ENCODE results near the gene EHMT1. TPM values are rescaled to one million over a fixed set of nuclear protein-coding genes. Genes with fewer than 3 reads are reported as not detected.

EHMT1 gene
- polyA plus RNA-seq, 1 donor from 2014 or later = 39.1 TPM

DNA sequence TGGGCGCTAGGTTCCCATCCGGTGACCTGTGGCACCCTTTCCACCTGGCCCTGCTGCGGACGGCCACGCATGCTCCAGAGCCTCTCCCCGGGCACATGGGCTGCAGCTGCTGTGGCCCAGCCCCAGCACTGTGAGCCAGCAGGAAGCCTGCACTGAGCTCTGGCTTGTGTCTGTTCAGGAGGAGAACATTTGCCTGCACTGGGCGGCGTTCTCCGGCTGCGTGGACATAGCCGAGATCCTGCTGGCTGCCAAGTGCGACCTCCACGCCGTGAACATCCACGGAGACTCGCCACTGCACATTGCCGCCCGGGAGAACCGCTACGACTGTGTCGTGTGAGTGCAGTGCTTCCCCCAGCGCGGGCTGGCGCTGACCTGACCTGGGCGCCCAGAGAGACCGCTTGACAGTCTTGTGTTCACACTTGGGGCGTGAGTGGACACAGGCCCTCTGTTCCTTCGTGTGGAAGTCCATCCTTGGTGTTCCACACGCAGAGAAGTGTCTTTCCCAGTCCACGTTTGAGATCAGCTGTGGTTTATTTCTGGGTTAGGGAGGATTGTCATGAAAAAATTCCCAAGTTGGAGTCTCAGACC, 192.6 kb downstream of the EHMT1 start:
- H3K4me1 Mint-ChIP-seq = peaks cover 5 to 9% (median 8%) of the 10 kb centered on the region in 3 donors
- H3K27me3 Mint-ChIP-seq = no peaks in the 10 kb centered on the region
- H3K36me3 Mint-ChIP-seq = peaks cover 2% of the 10 kb centered on the region
- no peaks in the 10 kb centered on the region for H3K9me3 Mint-ChIP-seq
- no peak overlapping the region for H3K27ac Mint-ChIP-seq
- no peak overlapping the region for H3K4me3 Mint-ChIP-seq

DNA sequence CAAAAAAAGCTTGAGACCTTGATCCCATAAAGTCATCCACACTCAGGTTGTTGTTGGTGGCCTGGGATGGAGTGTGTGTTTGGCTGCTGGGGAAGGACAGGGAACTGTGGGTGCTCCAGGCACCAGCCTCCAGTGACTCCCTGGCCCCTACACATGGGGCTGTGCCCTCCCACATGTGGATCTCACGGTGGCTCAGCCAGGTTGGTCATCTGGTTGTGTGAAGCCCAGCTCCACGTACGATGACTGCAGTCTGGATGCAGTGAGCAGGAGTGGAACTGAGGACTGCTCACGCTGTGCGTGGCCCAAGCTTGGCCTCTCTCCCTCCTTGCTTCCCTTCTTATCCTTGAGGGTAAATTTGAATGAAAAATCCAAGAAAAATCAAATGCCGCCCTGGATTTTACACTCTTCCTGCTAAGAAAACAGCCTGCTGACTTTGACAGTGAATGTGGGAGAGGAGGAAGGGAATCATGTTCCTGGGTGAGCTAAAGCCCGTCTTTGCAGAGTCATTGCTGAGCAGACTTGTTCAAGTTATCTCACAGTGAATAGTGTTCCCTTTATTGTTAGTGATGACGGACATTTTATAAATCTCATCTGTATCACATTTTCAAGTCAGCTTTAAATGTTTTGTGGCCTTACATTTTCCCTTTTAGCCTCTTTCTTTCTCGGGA, 193.7 kb downstream of the EHMT1 start:
- no peak overlapping the region for H3K4me3 Mint-ChIP-seq
- H3K9me3 Mint-ChIP-seq = no peaks in the 10 kb centered on the region
- H3K4me1 Mint-ChIP-seq = peaks cover 0 to 11% (median 10%) of the 10 kb centered on the region in 3 donors
- no peaks in the 10 kb centered on the region for H3K27me3 Mint-ChIP-seq
- peak overlapping the region in 1 of 3 donors; percentile 89 for H3K27ac Mint-ChIP-seq
- no peaks in the 10 kb centered on the region for H3K36me3 Mint-ChIP-seq

DNA sequence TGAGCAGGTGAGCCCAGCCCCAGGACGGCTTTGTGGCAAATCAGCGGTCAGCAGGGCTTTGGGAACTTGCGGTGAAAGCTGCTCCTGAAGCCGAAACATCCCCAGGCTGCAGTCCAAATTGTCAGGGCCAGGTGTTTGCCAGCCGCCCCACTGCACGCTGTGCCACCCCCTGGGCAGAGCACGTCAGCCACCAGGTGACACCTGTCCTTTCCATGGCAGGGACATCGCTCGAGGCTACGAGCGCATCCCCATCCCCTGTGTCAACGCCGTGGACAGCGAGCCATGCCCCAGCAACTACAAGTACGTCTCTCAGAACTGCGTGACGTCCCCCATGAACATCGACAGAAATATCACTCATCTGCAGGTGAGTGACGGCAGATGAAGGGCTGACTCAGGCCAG, 194.4 kb downstream of the EHMT1 start:
- Mint-ChIP-seq H3K4me3 (no peak overlapping the region), H3K27ac (no peak overlapping the region), H3K36me3 (no peaks in the 10 kb centered on the region), H3K27me3 (no peaks in the 10 kb centered on the region), H3K4me1 (peaks cover 0 to 11% (median 7%) of the 10 kb centered on the region in 3 donors), H3K9me3 (no peaks in the 10 kb centered on the region)

DNA sequence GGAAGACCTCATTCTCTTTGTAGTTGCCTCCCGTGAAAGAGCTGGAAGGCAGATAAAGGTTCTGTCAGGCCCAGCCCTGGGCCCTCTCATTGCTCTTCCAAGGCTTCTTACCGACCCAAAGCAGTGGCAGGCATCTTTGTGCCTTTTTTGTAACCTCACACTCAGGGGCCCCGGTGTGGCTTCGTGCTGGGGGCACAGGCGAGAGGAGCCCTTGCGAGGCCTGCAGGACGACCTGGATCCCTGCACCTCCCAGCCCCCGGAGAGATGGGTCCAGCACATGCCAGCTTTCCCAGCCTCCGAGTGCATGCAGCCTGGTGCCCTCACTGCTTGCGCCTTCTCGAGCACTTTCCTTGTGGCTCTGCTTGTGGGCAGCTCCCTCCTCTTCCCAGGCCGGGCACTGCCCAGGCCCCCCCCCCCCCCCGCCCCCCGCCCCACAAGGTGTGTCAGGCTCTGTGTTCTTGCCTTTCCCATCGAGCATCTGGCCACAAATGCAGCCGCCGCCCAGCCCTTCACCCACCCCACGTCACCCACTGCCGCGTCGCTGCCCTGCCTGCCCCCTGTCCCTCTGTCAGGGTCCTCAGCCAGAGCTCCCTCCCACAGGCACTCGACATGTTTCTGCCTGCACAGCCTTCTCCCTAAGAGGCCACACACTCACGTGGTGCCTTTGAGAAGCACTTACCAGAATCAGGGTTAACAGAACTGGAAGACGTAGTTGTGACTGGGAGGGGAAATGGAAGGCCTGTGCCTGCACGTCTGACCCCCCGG, 195.0 kb downstream of the EHMT1 start:
- Mint-ChIP-seq H3K4me1 (peaks cover 0 to 11% (median 6%) of the 10 kb centered on the region in 3 donors), H3K27me3 (no peaks in the 10 kb centered on the region), H3K4me3 (no peak overlapping the region), H3K9me3 (no peaks in the 10 kb centered on the region), H3K27ac (no peak overlapping the region), H3K36me3 (no peaks in the 10 kb centered on the region)

DNA sequence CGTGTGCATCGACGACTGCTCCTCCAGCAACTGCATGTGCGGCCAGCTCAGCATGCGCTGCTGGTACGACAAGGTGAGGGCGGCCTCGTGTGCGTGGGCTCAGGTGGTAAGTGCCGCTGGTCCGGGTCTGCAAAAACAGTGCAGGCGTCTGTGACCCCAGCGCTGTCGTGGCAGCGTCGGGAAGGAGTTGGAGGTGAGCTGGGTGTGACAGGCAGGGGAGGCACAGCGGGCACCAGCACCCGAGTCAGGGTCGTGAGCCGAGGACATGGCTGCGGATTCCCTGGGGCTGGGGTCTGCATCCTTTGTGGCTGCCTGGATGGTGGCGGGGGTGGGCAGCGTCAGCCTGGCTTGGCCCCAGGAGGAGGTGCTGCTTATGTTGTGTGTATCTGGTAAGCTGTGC, 195.6 kb downstream of the EHMT1 start:
- H3K9me3 Mint-ChIP-seq = no peaks in the 10 kb centered on the region
- H3K36me3 Mint-ChIP-seq = no peaks in the 10 kb centered on the region
- peak overlapping the region in 1 of 4 donors; percentile 54 for H3K4me3 Mint-ChIP-seq
- H3K27ac Mint-ChIP-seq = no peak overlapping the region
- H3K27me3 Mint-ChIP-seq = no peaks in the 10 kb centered on the region
- peaks cover 0 to 11% (median 2%) of the 10 kb centered on the region in 3 donors for H3K4me1 Mint-ChIP-seq

DNA sequence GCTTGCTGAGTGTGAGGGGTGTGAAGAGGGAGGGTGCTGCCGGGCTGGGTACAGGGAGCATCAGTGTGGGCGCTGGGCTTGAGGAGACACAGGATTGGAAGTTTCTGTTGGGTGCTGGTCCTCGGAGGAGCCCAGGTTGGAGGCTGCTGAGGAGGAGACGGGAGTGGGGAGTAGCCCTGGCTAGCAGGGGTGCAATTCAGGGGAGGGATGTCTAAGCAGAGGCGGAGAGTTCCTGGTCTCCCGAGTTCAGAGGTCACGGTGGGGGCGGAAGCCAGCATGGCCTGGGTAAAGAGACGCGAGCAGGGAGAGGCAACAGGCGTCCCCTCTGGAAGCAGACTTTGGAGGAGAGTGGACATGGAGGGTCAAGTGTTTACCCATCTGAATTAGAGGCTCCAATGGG, 196.0 kb downstream of the EHMT1 start:
- Mint-ChIP-seq H3K4me3 (no peak overlapping the region), H3K27ac (no peak overlapping the region), H3K4me1 (peaks cover 0 to 11% (median 2%) of the 10 kb centered on the region in 3 donors), H3K9me3 (no peaks in the 10 kb centered on the region), H3K27me3 (no peaks in the 10 kb centered on the region), H3K36me3 (no peaks in the 10 kb centered on the region)

DNA sequence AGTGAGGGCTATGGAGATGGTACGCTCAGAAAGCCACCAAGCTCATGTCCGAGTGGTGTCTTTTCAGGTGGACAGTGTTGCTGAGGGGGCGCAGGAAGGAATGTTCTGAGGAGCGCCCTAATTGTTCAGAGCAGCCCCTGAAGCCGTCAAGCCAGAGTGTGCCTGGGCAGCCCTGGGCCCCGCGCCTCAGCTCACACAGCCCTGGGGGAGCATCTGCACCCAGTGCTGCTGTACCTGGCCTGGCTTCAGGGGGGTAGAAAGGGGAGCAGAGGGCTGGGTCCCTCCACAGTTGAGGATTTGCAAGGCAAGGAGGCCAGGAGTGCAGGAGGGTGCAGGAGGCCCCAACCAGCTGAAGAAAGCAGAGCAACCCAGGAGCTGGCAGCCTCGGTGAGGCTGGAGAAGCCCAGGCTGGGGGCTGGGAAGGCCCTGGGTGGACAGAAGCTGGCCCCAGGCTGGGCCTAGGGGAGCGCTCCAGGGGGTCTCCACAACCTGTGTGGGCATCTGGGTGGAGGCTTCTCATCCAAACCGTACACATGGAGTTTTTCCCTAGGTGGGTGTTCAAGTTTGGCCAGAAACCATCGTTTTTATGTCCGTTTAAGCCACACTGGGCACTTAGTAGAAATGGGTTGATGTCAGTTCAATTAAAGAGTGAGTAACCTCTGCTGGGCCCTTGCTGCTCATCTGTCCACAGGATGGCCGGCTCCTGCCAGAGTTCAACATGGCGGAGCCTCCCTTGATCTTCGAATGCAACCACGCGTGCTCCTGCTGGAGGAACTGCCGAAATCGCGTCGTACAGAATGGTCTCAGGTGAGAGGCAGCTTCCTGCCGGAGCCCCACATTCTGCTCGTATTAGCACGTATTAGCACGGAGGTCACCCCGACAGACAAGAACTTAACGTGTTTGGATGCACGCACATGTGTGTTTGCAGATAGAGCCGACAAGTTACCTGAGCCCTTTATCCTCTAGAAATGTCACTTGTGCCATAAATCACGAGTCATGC, 196.8 kb downstream of the EHMT1 start:
- H3K27ac Mint-ChIP-seq = peak overlapping the region in 1 of 3 donors; percentile 90
- H3K4me1 Mint-ChIP-seq = peaks cover 0 to 9% (median 1%) of the 10 kb centered on the region in 3 donors
- H3K27me3 Mint-ChIP-seq = no peaks in the 10 kb centered on the region
- H3K36me3 Mint-ChIP-seq = peaks cover 2% of the 10 kb centered on the region
- H3K9me3 Mint-ChIP-seq = no peaks in the 10 kb centered on the region
- H3K4me3 Mint-ChIP-seq = no peak overlapping the region

DNA sequence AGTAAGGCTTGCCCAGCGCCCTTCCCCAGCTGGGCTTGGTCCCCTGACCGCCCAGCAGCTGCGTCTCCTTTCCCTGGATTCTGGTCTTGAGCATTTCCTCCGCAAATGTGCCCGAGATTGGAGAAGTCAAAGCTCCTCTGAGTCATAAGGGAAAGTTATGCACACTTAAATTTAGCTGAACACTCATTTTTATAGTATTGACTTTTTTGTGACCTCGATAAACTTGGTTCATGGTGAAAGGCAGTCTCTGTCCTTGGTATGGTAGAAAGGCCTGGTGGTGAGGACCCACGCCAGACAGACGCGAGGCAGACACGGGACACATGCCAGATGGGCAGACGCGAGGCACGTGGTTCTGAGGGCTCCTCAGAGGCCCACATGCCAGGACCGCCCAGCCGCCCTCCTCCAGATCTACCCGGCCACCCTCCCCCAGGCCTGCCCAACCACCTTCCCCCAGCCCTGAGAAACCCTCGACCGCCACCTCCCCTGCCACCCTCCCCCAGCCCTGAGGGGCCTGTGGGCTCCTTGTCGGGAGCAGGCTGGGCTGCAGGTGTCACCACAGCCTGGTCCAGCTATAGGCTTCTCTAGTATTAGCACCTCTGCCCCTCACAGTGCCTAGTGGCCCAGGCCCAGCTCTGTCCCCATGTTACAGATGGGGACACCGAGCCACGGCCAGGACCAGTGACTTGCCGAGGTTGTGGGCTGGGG, 197.9 kb downstream of the EHMT1 start:
- Mint-ChIP-seq H3K4me3 (no peak overlapping the region), H3K4me1 (peaks cover 0 to 9% (median 1%) of the 10 kb centered on the region in 3 donors), H3K9me3 (peaks cover 0 to under 1% (median 0%) of the 10 kb centered on the region in 3 donors), H3K27me3 (no peaks in the 10 kb centered on the region), H3K36me3 (peaks cover 6% of the 10 kb centered on the region), H3K27ac (peak overlapping the region in 2 of 3 donors; percentile 39 to 90)

DNA sequence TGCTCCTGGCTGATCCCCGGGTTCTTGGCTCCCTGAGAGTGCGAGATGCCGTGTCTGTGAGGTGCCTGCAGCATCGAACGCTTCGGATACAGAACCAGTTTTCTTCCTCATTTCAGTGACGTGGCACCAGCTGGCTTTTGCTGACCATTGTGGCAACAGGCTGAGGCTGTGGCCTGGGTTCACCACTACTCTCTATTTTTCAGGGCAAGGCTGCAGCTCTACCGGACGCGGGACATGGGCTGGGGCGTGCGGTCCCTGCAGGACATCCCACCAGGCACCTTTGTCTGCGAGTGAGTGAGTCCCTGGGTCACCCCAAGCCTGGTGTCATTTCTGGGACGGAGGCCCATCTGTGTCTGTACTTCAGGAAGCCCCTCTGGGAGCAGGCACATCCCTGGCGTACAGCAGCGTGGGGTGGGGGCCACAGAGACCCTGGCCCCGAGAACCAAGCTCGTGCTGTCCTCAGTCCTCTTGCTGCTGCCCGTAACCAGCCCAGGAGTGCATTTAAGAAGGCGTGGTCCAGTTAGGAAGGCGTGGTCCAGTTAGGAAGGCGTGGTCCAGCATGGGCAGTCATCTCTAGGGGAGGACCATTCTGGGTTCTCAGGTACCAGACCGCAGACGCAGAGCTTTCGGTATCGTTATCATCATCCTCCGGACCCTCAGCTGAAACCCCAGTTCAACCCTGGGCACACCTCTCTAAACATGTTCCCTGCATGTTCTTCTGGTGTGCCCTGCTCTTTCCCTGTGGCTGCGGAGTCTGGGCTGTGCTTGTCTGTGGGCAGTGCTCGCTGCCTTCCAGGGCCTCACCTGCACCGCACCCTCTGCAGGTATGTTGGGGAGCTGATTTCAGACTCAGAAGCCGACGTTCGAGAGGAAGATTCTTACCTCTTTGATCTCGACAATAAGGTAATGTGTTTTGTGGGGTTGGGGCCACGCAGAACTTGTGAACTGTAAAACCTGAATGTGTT, 198.7 kb downstream of the EHMT1 start:
- peaks cover 0 to 4% (median 0%) of the 10 kb centered on the region in 3 donors for H3K9me3 Mint-ChIP-seq
- no peak overlapping the region for H3K4me3 Mint-ChIP-seq
- peak overlapping the region in 1 of 3 donors; percentile 83 for H3K27ac Mint-ChIP-seq
- peaks cover 0 to 9% (median 1%) of the 10 kb centered on the region in 3 donors for H3K4me1 Mint-ChIP-seq
- peaks cover 8% of the 10 kb centered on the region for H3K36me3 Mint-ChIP-seq
- H3K27me3 Mint-ChIP-seq = no peaks in the 10 kb centered on the region

DNA sequence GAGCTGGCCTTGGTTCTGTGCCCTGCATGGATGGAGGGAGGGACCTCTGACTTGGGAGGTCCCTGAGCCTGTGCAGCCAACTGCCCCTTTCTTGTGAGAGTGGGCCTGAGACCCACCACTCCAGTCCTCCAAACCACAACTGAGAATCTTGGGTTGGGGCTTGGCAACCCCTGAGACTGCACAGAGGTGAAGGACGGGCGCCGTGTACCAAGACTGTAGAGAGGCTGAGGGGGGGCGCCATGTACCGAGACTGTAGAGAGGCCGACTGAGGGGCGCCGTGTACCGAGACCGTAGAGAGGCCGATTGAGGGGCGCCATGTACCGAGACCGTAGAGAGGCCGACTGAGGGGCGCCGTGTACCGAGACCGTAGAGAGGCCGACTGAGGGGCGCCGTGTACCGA, 199.5 kb downstream of the EHMT1 start:
- peak overlapping the region in 1 of 4 donors; percentile 58 for H3K4me3 Mint-ChIP-seq
- H3K27ac Mint-ChIP-seq = peak overlapping the region in 1 of 3 donors; percentile 80
- peaks cover 0 to 9% (median 1%) of the 10 kb centered on the region in 3 donors for H3K4me1 Mint-ChIP-seq
- peaks cover 8% of the 10 kb centered on the region for H3K36me3 Mint-ChIP-seq
- H3K9me3 Mint-ChIP-seq = peaks cover 0 to 4% (median 0%) of the 10 kb centered on the region in 3 donors
- H3K27me3 Mint-ChIP-seq = no peaks in the 10 kb centered on the region

DNA sequence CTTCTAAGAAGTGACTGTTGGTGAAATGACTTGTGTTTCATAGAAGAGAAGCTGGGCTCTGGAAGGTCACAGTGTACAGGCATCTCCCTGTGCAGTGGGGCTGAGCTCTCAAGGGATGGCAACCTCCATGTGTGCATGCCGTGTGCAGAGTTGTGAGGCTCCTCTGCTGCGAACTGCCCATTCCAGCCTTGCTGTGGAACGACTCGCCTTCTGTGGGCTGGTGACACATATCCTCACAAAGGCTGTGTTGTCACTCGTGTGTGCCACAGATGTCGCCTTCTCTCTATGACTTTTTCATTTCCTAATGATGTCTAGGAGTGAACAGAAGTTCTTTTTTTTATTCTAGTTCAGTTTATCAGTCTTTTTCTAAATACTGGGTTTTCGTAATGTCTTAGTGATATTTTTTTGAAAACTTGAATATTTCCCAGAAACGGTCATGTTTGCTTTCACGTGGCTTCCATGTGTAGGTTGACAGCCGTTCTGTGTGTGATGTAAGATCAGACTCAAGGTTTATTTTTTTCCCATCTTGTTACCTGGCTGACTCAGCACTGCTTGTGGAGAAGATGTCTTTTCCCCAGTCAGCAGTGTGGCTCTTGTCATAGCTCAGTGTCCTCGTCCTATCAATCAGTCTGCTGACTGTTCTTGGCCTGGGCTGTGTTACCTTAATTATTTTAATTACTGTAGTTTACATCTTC, 201.5 kb downstream of the EHMT1 start:
- Mint-ChIP-seq H3K27ac (no peak overlapping the region), H3K36me3 (peaks cover 16% of the 10 kb centered on the region), H3K4me3 (no peak overlapping the region)

DNA sequence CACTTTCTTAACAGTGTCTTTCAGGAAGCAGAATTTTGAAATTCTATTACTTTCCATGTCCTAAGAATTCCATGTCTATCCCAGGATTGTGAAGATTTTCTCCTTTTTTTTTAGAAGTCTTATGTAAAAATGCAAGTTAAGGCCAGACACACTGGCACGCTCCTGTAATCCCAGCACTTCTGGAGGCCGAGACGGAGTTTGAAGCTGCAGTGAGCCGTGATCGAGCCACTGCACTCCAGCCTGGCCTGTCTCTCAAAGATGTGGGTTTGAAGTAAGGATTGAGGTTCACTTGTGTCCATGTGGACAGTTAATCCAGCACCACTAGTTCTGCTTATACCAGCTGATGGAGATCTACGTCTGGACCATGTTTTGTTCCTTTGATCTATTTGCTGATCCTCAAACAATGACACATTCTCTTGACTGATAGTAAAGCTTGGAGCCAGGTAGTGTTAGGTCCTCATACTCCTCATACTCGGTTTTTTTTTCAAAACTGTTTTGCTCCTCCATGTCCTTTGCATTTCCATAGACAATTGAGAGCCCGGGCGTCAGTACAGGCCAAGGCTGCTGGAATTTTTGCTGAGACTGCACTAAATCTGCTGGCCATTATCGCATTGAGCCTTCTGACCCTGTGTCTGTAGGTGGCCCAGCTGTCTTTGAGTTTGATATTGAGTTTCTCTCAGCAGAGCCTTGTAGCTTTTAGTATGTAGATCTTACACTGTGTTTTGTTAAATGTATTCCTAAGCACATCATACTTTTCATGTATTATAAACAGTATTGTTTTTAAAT, 205.4 kb downstream of the EHMT1 start:
- H3K27me3 Mint-ChIP-seq = no peaks in the 10 kb centered on the region
- peaks cover 11 to 16% (median 14%) of the 10 kb centered on the region in 3 donors for H3K4me1 Mint-ChIP-seq
- peak overlapping the region; percentile 51 to 89 (median 83) for H3K27ac Mint-ChIP-seq
- no peak overlapping the region for H3K4me3 Mint-ChIP-seq
- H3K9me3 Mint-ChIP-seq = peaks cover 0 to 4% (median 0%) of the 10 kb centered on the region in 3 donors
- peaks cover 16% of the 10 kb centered on the region for H3K36me3 Mint-ChIP-seq

More for the DNA sequence above, 201.5 kb downstream of the EHMT1 start:
- peaks cover 8 to 13% (median 9%) of the 10 kb centered on the region in 3 donors for H3K4me1 Mint-ChIP-seq
- no peaks in the 10 kb centered on the region for H3K27me3 Mint-ChIP-seq
- H3K9me3 Mint-ChIP-seq = peaks cover 0 to 4% (median 0%) of the 10 kb centered on the region in 3 donors
